ENCODE results near the gene PGPEP1. TPM values are rescaled to one million over a fixed set of nuclear protein-coding genes. Genes with fewer than 3 reads are reported as not detected.
"Not testable (repeated sequence)": the region's sequence is repeated elsewhere in the genome, so short reads cannot be mapped to it uniquely, and the experiment has no call there.

PGPEP1 gene
- total RNA-seq, 1 donor from 2014 or later: 36.1 TPM

DNA sequence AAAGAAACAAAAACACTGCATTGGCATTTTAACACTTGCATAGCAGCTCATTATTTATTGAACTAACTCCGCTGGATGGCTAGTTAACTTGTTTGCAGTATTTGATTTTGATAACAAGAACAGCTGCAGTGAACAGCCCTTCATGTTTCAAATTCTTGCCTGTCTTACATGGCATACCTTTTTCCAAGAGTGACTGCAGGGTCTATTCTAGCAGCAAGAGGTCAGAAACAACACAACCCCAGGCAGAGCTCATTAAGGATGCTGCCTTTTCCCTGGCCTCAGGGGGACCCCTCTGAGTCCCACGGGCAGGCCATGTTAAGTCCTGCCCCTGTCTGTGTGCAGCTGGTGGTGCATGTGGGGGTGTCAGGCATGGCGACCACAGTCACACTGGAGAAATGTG is 16.6 kb downstream of the PGPEP1 start:
- Mint-ChIP-seq H3K4me1 (ENCODE audit: unreplicated experiment) (no peaks in the 10 kb centered on the region), H3K27ac (ENCODE audit: unreplicated experiment) (no peak overlapping the region), H3K27me3 (ENCODE audit: unreplicated experiment) (no peaks in the 10 kb centered on the region), H3K9me3 (ENCODE audit: unreplicated experiment) (no peaks in the 10 kb centered on the region), H3K4me3 (ENCODE audit: unreplicated experiment) (no peak overlapping the region), H3K36me3 (ENCODE audit: unreplicated experiment) (peaks cover 33% of the 10 kb centered on the region)
- no peak for DNase-seq (ENCODE audit: extremely low spot score, unreplicated experiment)
- TF ChIP-seq, protein P1, sequence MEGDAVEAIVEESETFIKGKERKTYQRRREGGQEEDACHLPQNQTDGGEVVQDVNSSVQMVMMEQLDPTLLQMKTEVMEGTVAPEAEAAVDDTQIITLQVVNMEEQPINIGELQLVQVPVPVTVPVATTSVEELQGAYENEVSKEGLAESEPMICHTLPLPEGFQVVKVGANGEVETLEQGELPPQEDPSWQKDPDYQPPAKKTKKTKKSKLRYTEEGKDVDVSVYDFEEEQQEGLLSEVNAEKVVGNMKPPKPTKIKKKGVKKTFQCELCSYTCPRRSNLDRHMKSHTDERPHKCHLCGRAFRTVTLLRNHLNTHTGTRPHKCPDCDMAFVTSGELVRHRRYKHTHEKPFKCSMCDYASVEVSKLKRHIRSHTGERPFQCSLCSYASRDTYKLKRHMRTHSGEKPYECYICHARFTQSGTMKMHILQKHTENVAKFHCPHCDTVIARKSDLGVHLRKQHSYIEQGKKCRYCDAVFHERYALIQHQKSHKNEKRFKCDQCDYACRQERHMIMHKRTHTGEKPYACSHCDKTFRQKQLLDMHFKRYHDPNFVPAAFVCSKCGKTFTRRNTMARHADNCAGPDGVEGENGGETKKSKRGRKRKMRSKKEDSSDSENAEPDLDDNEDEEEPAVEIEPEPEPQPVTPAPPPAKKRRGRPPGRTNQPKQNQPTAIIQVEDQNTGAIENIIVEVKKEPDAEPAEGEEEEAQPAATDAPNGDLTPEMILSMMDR (IDR thresholded peaks at IDR 0.05): no peak

DNA sequence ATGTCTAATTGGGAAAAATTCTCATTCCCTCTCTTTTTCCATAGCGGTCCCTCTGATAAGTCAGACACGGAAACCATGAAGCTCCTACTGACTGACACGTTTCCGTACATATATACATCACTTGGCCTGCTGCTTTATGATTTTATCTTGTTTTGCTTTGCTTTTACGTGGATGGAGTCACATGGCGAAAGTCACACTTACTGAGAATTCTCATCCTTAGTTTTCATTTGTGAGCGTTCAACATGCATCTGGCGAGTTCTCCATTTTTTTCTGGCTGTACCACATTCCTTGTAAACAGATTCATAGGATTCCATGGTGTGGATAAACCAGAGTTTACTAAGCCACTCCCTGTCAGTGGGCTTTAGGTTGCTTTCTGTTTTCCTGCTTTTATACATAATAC is 21.2 kb downstream of the PGPEP1 start:
- no peak for DNase-seq (ENCODE audit: extremely low spot score, unreplicated experiment)
- Mint-ChIP-seq H3K4me3 (ENCODE audit: unreplicated experiment) (no peak overlapping the region), H3K27ac (ENCODE audit: unreplicated experiment) (no peak overlapping the region), H3K27me3 (ENCODE audit: unreplicated experiment) (no peaks in the 10 kb centered on the region), H3K36me3 (ENCODE audit: unreplicated experiment) (peaks cover 36% of the 10 kb centered on the region), H3K9me3 (ENCODE audit: unreplicated experiment) (no peaks in the 10 kb centered on the region), H3K4me1 (ENCODE audit: unreplicated experiment) (peaks cover 24% of the 10 kb centered on the region)
- TF ChIP-seq, protein P1 (IDR thresholded peaks at IDR 0.05): no peak

DNA sequence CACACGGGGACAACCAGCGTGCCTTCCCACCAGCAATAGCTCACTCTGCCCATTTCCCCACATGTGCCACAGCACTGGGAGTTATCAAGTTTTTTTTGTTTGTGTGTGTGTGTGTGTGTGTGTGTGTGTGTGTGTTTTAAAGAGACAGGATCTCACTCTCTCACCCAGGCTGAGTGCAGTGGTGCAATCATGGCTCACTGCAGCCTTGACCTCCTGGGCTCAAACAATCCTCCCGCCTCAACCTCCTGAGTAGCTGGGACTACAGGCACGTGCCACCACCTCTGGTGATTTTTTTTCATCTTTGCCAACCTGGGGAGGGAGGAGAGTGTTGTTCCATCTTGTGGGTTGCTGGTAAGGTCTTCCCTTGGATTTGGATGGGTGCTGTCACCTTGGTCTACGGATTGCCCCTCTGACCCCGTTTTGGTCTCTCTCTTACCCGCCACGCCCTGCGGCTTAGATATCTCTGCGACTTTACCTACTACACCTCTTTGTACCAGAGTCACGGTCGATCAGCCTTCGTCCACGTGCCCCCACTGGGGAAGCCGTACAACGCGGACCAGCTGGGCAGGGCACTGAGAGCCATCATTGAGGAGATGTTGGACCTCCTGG is 22.6 kb downstream of the PGPEP1 start:
- TF ChIP-seq, protein P1 (IDR thresholded peaks at IDR 0.05): no peak
- peaks cover 27% of the 10 kb centered on the region for H3K4me1 Mint-ChIP-seq (ENCODE audit: unreplicated experiment)
- H3K36me3 Mint-ChIP-seq (ENCODE audit: unreplicated experiment): peaks cover 27% of the 10 kb centered on the region
- H3K27me3 Mint-ChIP-seq (ENCODE audit: unreplicated experiment): no peaks in the 10 kb centered on the region
- no peak for DNase-seq (ENCODE audit: extremely low spot score, unreplicated experiment)
- H3K27ac Mint-ChIP-seq (ENCODE audit: unreplicated experiment): peak overlapping the region; percentile 95
- no peaks in the 10 kb centered on the region for H3K9me3 Mint-ChIP-seq (ENCODE audit: unreplicated experiment)
- H3K4me3 Mint-ChIP-seq (ENCODE audit: unreplicated experiment): no peak overlapping the region

DNA sequence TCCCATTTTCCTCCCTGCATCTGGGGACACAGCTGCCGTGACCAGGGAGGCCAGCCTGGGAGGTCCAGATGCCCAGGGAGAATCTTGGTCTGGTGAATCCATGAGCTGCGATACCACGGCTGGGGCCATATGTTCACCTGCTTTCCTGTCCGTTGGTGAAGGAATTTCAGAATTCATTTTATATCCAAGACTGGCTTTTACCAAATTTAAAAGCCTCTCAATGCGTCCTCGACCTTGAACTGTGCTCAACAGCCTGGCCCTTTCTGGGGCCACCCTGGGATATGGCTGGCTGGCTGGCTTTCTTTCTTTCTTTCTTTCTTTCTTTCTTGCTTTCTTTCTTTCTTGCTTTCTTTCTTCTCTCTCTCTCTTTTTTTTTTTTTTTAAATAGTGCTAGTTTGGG is 23.4 kb downstream of the PGPEP1 start:
- no peaks in the 10 kb centered on the region for H3K27me3 Mint-ChIP-seq (ENCODE audit: unreplicated experiment)
- peak overlapping the region; percentile 95 for H3K27ac Mint-ChIP-seq (ENCODE audit: unreplicated experiment)
- peaks cover 21% of the 10 kb centered on the region for H3K36me3 Mint-ChIP-seq (ENCODE audit: unreplicated experiment)
- no peak overlapping the region for H3K4me3 Mint-ChIP-seq (ENCODE audit: unreplicated experiment)
- no peak for DNase-seq (ENCODE audit: extremely low spot score, unreplicated experiment)
- peaks cover 27% of the 10 kb centered on the region for H3K4me1 Mint-ChIP-seq (ENCODE audit: unreplicated experiment)
- TF ChIP-seq, protein P1 (IDR thresholded peaks at IDR 0.05): no peak
- H3K9me3 Mint-ChIP-seq (ENCODE audit: unreplicated experiment): no peaks in the 10 kb centered on the region

DNA sequence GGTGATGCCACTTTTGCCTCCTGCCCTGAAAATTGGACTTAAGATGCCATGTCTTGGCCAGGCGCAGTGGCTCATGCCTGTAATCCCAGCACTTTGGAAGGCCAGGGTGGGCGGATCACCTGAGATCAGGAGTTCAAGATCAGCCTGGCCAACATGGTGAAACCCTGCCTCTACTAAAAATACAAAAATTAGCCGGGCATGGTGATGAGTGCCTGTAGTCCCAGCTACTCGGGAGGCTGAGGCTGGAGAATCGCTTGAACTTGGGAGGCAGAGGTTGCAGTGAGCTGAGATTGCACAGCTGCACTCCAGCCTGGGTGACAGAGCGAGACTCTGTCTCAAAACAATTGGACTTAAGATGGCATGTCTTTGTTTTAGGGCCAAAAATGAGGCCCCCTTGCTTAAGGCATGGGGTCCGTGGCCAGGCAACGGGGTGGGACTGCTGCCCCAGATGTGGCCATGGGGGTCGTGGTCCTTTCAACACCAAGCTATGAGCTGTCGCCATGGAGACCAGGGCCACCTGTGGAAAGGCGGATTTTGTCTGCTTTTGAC is 24.0 kb downstream of the PGPEP1 start:
- Mint-ChIP-seq H3K36me3 (ENCODE audit: unreplicated experiment) (peaks cover 18% of the 10 kb centered on the region), H3K4me1 (ENCODE audit: unreplicated experiment) (peaks cover 29% of the 10 kb centered on the region), H3K27ac (ENCODE audit: unreplicated experiment) (peak overlapping the region; percentile 95)
- H3K27me3 Mint-ChIP-seq (ENCODE audit: unreplicated experiment); DNase-seq (ENCODE audit: extremely low spot score, unreplicated experiment); H3K9me3 Mint-ChIP-seq (ENCODE audit: unreplicated experiment); H3K4me3 Mint-ChIP-seq (ENCODE audit: unreplicated experiment): not testable (repeated sequence)
